GM18858 (cell line): Measurements from ENCODE around the gene GABRG3.

Experiments used
- ATAC-seq: cut with Tn5 transposase; IDR thresholded peaks from one replicate; pipeline ENCODE4 v1.9.1; 2021; ENCODE audit not compliant: unreplicated experiment

The GABRG3 gene

DNA sequence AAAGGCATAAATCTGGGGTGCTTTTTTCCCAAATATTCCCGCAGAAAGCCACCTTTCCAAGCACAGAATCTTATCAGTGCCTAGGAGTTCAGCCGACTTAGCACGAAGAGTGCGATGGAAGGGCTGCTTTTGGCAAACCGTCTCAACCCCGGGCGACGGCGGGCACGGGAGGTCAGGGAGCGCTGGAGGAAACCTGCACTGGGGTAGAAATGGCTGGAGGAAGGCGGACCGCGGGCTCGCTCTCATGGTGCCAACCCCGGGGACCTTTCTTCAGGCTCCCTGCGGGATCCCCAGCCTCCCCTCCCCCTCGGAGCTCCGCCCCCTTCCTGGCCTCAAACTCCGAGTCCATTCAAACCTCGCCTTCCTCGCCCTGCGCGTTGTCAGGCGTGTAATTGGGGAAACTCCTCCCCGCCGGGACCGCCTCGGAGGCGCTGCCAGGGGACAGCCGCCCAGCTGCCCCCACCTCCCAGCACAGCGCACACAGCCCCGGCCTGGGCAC is at the start of gene GABRG3:
GABRG3 (plus strand) TSS at position 470 of the 499 bp plus-strand sequence.
- no peak for ATAC-seq

DNA sequence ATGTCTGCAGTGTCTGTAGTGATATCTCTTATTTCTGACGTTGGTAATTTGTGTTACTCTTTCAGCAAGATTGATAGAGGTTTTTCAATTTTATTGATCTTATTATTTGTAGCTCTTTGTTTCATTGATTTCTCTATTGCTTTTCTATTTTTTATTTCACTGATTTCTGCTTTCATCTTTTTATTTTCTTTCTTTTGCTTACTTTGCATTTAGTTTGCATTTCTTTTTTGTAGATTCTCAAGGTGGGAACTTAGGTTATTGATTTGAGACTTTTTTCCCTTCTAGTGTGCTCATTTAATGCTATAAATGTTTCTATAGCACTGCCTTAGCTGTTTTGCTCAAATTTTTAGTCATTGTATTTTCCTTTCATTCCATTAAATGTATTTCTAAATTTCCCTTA is 49.5 kb upstream of the GABRG3 start:
- ATAC-seq = no peak

DNA sequence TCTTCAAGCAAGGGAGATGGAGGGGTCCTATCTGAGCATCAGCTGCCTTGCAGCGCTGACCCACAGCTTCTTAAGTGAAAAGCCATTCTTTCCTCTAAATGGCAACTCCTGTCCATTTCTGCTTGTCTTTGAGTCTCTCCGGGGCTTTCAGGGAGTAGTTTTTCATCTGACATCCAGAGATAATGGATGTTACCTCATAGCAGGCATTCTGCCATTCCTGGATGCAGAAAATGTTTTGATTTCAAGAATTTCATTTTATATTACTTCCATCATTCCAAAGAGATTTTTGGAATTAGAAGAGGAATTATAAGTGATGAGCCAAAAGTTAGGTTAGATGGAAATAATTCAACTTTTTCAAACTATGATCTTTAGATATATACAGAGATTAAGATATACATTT is 44.9 kb upstream of the GABRG3 start:
- no peak for ATAC-seq

DNA sequence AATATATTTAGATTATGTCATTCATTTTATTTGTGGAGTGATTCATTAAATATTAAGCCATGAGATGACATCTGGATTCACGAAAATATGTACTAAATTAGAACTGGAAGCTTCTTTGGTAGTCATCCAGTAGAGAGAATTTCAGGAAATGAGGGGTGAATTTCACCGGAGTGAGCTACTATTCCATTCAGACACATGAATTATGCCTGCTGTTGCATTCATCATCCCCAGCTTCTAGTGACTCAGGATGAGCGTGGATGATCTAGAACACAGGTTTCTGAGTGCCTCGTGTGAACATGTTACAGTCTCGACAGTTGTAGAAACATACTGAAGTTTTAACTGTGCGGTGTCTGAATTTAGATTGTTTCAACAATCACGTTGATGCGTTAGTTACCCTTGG is 42.9 kb upstream of the GABRG3 start:
- no peak for ATAC-seq

DNA sequence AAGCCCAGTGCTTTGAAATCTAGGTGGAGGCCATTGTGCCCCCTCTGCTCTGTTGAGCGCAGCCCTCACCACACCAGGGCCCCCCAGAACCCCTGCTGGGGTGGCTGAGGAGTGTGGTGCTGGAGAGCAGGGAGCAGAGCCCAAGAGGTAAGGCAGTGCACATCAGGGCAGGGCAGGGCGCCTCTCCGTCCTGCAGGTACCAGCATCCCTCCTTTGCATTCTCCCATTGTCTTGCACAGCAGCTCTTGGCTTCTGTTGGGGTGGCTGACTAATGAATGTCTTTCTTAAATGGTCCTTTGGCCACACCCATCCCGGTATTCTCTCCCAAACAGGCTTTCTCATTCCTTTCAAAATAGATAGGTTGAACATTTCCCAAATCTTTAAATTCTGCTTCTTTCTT is 41.4 kb upstream of the GABRG3 start:
- no peak for ATAC-seq

DNA sequence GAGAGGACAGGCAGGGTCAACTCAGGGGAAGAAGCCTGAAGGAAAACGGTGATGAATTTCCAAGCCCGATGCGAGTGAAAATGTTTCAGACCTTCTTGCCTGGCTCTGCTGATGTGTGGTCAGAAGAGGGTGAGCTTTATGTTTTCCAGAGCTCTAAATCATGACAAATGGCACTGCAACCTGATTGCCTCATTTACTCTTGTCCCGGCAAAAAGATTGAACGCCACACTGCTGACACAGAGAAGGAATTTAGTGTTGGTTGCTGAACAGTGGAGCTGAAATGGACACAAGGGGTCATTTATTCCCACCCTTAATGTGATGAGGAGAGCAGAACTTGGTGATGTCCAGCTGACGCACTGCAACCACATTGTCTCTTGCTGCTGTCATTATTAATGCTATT is 36.1 kb upstream of the GABRG3 start:
- no peak for ATAC-seq

DNA sequence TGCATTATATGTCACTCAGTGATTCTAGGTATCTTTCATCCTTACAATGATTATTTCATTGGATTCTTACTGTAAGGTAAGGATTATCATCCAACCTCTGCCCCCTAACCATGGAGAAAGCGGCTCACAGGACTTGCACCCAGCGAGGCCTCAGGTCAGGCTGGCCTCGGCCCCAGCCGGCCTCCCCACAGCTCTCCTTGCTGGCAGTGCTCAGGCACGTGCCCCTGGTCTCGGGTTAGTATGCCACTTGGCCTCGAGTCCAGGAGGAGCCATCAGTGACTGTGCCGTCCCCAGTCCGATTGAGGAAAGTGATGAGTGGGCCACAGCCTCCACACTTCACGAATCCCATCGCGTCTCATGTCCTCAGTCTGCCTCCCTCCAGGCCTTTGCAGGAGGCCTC is 35.7 kb upstream of the GABRG3 start:
- no peak for ATAC-seq

DNA sequence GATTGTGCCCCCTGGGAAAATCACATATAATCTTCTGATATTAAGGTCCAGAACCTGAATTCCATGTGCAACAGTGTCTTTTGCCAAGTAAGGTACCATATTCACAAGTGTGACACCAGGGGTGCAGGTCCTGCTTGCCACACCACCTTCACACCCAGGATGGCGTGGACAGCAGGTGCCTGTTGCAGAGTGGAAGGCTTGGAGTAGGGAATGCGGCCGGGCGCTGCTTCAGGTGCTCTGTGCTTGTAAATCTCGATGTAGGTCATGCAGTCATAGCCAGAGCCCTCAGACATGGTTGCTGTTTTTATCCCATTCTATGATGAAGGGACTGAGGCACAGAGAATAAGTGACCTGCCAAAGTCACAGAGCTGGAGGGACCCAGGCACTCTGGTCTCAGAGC is 34.5 kb upstream of the GABRG3 start:
- ATAC-seq = no peak

DNA sequence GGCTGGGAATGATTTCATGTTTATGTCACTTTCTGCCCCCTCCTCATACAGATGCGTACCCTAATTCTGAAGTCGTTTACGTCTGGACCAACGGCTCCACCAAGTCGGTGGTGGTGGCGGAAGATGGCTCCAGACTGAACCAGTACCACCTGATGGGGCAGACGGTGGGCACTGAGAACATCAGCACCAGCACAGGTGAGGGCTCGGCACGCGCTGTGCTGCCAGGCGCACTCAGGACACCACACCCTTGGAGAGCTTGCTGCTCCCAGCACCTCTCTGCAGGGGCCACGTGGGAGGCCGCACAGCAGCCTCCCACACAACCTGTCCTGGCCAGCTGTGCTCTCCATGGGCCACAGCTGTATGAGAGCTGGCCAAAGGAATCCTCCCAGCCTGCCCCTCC is 33.8 kb upstream of the GABRG3 start:
- ATAC-seq = no peak

DNA sequence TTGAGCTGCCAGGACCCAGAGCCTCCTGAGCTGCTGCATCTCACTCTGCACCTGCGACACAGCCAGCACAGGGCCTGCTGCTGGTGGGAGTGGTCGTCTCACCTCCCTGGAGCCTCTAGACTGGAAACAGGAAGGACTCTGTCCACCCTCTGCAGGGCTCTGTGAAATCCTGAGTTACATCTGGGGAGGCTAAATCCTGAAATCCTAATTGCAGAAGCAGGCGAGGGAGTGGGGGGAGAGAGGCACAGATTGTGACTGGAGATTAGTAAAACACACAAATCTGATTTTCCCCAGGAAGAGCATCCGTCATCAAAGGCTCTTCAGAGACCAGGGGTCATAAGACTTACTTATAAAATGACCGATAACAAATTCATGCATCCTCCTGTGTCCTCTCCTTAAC is 31.6 kb upstream of the GABRG3 start:
- ATAC-seq = no peak

DNA sequence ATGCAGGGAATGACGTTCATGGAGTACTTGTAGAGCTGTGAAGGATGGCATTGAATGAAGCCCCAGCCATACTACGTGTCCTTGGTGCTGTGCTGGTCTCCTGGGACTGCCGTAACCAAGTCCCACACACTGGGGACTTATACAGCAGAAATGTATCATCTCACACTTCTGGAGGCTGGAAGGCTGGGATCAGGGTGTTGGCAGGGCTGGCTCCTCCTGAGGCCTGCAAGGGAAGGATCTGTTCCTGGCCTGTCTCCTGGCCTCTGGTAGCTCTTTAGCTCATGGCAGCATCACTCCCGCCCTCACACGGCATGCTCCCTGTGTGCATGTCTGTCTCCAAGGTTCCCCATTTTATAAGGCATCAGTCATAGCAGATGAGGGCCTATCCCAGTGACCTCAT is 29.5 kb upstream of the GABRG3 start:
- ATAC-seq = no peak

DNA sequence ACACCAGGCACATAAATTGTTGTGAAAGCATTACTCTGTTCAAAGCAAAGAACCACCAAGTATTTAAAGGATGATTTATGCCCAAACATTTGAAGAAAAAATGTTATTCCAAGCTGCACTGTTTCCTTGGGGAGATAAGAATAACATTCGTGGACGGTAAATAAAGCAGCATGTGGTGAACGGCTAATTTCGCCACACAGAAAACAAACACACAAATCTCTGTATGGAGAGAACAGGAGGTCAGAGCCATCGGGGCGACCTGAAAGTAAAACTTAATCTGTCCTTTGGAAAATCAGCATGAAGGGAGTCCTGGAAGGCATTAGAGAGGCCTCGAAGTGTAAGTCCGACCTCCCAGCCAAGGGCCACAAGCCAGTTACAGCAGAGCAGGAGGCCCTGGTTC is 27.1 kb upstream of the GABRG3 start:
- no peak for ATAC-seq

DNA sequence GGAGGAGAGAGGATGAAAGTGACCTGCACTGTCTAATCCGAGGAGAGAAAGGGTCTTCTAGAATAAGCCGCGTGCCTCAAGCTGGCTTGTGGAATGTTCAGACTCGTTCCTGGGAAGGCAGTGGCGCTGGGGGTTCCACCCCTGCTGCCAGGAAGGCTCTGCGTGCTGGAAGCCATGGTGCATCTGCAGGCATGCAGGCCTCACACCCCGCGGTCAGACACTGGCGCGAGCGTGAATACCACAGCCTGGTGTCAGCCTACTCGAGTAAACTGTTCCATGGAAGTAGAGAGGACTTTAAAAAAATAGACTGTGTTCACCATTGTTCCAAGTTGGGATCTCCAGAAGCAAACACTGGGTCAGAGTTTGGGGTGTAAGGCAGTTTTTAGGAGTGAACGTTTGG is 25.9 kb upstream of the GABRG3 start:
- ATAC-seq = no peak

DNA sequence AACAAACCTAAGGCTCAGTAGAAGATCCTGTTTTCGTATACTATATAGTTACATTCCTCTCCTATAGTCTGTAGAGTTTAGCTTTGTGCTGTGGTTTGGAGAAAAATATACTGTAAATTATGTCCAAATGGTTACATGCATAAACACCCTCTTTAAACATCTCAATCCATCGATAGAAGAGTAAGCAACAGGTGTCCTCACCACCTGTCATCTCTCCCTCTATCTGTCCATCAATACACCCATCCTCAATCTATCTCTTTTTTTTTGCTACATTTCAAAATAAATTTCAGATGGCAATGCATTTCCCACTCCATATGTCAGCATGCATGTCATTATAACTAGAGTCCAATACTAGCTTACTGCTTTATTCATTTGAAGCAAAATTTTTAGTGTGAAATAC is 21.0 kb upstream of the GABRG3 start:
- no peak for ATAC-seq

DNA sequence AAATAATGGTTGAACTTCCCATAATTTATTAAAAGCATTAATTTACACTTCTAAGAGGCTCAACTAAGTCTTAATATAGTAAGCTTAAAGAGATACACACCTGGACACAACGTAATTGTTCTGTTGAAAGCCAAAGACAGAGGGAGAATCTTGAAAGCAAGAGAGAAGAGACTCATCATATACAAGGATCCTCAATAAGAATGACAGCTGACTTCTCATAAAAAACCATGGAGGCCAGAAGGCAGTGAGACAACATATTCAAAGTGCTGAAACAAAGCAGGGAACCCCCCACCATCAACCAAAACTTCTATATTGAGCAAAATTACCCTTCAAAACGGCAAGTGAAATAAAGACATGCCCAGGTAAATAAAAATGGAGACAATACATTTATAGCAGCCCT is 16.6 kb upstream of the GABRG3 start:
- no peak for ATAC-seq

DNA sequence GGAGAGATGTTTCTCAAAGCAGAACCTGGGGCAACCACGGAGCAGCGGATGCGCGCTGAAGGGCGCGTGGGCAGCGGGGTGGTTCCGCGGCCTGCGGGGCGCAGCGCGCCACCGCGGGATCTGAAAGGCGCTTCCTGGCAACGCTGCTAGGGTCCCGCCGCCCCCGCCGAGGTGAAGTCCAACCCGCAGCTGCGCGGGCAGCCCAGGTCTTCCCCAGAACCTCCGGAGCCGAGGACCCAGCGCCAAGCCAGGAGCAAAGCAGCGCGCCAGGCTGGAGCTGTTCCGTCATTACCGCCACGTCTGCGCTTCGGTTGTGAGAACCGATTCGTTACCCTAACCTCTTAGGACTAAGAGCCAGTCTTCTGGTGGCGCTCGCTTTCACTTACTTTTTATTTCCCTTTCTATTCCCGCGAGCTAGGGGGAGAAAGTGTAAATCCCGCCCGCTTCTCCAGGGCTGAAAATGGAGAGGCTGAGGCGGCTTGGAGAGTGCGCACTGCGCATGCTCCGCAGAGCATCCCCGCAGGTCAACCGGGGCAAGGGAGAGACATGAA is 3.2 kb upstream of the GABRG3 start:
- no peak for ATAC-seq

DNA sequence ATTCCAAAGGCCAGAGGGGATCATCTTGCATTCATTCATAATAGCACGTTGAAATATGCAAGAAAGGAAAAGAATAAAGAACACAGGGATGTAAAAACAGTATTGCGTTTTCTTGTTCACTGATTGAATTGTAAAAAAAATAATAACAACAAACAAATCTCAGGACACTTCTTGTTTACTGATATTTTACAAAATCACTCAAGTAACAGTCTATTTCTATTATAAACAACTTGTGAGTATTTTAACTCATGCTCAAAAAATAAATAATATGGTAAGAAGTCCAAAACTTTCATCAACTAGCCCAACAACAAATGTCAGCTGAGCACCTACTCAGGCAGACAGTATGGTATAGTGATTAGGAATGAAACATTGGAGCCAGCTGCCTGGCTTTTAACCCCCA is 2.2 kb upstream of the GABRG3 start:
- no peak for ATAC-seq

DNA sequence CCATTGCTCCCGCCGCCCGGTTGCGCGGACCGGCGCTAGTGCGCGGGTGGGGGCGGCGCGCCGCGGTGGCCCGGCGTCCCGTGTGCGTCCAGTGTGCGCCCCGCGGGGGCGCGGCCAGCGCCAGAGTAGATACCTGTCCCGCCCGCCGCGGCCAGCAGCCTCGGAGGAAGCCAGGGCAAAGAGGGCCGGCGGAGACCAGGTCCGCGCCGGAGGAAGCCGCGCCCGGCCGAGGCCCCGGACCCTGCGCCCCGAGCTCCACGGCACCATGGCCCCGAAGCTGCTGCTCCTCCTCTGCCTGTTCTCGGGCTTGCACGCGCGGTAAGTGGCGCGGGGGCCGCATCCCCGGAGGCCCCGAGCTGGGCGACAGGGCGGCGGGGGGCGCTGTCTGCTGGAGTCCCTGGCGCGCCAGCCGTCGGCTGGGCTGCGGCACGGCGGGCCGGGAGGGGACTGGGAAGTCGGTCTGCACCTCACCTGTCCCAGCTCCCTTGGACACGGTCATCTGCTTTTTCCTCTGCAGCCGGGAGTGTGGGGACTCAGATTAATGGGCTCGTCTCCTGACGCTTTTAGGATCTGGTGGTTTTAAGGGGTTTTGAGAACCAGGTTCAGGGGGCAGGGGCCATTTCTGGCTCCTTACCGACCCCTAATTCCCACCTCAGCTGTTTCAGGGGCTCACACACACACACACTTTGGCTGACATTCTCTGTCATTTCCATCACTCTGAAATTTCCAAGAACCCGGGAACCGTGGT is 464 bp downstream of the GABRG3 start:
- no peak for ATAC-seq

DNA sequence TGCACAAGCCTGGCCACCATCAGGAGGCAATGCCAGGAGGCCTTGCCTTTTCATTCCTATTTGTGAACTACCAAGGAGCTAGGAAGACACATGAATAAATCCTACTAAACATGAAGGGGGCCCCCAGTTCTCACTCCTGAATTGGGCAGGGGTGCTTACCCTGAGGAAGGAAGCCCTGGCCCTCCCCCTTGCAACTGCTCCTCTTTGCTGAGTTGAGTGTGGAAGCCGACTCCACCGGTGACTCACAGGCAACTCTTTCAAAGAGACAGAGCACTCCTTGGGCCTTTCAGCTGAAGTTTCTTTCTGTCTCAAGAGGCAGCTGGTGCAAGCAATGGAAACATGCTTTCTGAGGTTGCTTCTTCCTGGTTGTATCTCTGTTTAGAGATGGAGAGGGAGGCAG is 1.7 kb downstream of the GABRG3 start:
- ATAC-seq = no peak

DNA sequence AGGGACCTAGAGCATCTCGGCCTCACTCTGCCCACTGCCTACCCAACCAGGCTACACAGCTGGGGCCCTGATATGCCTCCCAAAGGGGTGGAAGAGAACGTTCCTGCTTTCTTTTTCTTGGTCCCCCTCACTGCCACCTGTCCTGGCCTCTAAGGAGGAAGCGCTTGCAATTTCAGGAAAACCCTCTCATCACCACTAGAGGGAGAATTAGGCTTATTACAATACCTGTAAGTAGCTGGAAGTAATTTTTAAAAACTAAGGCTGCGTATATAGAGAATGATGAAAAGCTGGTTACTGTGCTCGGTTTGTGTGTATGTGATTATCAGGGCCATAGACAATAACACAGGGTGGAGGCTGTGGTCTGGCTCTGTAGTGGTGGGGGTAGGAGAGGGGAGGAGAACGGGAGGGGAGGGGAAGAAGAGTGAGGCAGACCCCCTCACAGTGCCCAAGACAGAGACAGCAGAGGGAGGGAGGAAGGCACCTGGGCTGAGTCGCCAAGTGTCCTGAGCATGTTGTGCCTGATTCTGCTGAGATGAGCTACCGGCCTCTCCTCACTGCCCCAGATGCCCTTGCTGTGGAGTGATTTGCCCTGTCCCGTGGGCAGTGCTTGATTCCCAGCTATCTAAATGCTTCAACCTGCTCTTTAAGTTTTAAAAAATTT is 3.3 kb downstream of the GABRG3 start:
- no peak for ATAC-seq

DNA sequence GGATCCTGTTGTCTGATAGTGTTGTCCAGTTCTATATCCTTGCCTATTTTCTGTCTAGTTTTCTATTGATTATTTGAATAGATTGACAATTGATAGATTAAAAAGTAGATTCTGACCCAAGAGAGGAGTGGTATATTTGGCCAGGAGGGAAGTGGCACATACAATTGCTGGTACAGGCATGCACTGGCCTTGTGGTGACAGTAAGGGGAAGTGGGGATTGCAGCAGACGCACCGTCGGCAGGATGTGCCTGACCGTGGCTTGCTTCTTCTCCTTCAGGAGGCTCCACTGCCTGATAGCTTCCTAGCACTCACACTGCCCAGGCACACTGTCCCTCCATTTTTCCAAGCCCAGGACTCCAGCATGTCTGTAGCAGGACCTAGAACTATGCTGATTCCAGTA is 10.5 kb downstream of the GABRG3 start:
- ATAC-seq = no peak

DNA sequence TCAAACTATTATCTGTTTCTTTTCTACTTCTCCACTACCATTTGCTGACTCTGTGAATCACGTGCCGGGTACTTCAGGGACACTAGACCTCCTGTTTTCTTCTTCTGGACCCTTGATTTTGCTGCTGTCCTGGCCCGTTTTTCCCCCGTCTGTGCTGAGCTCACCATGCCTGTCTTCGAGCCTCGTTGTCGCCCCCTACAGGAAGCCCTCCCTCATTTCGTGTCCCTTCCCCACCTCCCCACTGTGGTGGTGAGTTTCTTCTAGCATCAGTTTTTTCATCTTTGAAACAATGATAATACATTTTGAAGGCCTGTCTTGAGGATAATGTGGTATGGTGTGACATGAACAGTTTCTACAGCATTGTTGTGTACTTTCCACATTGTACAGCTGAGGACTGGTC is 12.8 kb downstream of the GABRG3 start:
- no peak for ATAC-seq
